ENCODE results near the gene GAL3ST2. TPM values are rescaled to one million over a fixed set of nuclear protein-coding genes. Genes with fewer than 3 reads are reported as not detected.

Gene GAL3ST2
- total and polyA plus RNA-seq, 2 of the 8 experiments (the other 6 are each of a cell fraction or from before 2014, with no cell fraction given): not detected

- Histone ChIP-seq H3K4me1 (replicated peaks in 1 of 4; ENCODE audit: control insufficient read depth in 3 of 4, insufficient read depth in 4 of 4, low read length in 3 of 4) (no peaks in the 10 kb centered on the region), H3K4me2 (ENCODE audit: insufficient read depth in 1 of 2, low read depth in 2 of 2, low read length in 2 of 2) (no peak overlapping the region), H3K23ac (ENCODE audit: insufficient read length) (no peak overlapping the region), H4K8ac (ENCODE audit: extremely low read depth, insufficient read depth, low read length) (no peak overlapping the region), H3K14ac (ENCODE audit: insufficient read length) (no peak overlapping the region), H3K27me3 (replicated peaks in 1 of 4; ENCODE audit: control insufficient read depth in 3 of 4, extremely low read depth in 1 of 4, insufficient read depth in 3 of 4, low read length in 3 of 4) (no peaks in the 10 kb centered on the region), H4K5ac (ENCODE audit: insufficient read length, low read depth, low read length) (no peak overlapping the region), H2BK12ac (ENCODE audit: low read depth, low read length) (no peak overlapping the region), H3K27ac (ENCODE audit: low read depth, low read length) (no peak overlapping the region), H2BK5ac (ENCODE audit: low read depth, low read length) (no peak overlapping the region), H2BK15ac (ENCODE audit: low read length) (no peak overlapping the region), H3K9ac (replicated peaks in 1 of 4; ENCODE audit: extremely low read depth in 1 of 4, low read depth in 3 of 4, low read length in 3 of 4) (no peak overlapping the region), H2BK20ac (ENCODE audit: low read length) (no peak overlapping the region), H3K36me3 (ENCODE audit: control insufficient read depth in 2 of 4, insufficient read depth in 4 of 4, low read length in 3 of 4) (peaks cover 0 to 4% (median 0%) of the 10 kb centered on the region in 4 experiments; a peak in 3 of 8 replicates), H2BK120ac (replicated peaks; ENCODE audit: low read depth, low read length) (no peak overlapping the region), H4K91ac (replicated peaks; ENCODE audit: insufficient read length, low read length) (no peak overlapping the region), H3K4ac (replicated peaks; ENCODE audit: insufficient read length, low read depth, low read length) (no peak overlapping the region), H3K79me1 (ENCODE audit: low read depth, low read length) (no peaks in the 10 kb centered on the region), H3K23me2 (ENCODE audit: low read depth, low read length) (no peaks in the 10 kb centered on the region), H2AK5ac (ENCODE audit: low read depth, low read length) (no peak overlapping the region), H3K79me2 (ENCODE audit: control insufficient read depth in 1 of 2, insufficient read depth in 2 of 2, low read length in 2 of 2) (no peaks in the 10 kb centered on the region), H3K9me3 (ENCODE audit: insufficient read depth in 2 of 2, low read depth in 1 of 2, low read length in 1 of 2) (no peaks in the 10 kb centered on the region), H3K4me3 (ENCODE audit: extremely low read depth in 1 of 4, insufficient read depth in 2 of 4, low read depth in 3 of 4, low read length in 4 of 4) (no peak overlapping the region), H2AFZ (ENCODE audit: low read length) (no peak overlapping the region), H3K56ac (replicated peaks; ENCODE audit: insufficient read length, low read depth, low read length) (no peak overlapping the region), H3K18ac (ENCODE audit: extremely low read depth, low read length) (no peak overlapping the region), H4K20me1 (replicated peaks in 1 of 2; ENCODE audit: control insufficient read depth in 1 of 2, insufficient read depth in 2 of 2, low read length in 2 of 2) (peaks cover 0 to 3% of the 10 kb centered on the region in 2 experiments)
- TF ChIP-seq HDAC6 (IDR thresholded peaks at IDR 0.05; ENCODE audit: low read depth, low read length) (no peak), NANOG (IDR thresholded peaks at IDR 0.05; ENCODE audit: insufficient read depth, low read depth, low read length, poor library complexity, severe bottlenecking) (no peak), GTF2F1 (IDR thresholded peaks at IDR 0.05; ENCODE audit: borderline replicate concordance, low read depth, low read length) (no peak), POLR2A (IDR thresholded peaks at IDR 0.05; ENCODE audit: control extremely low read depth in 1 of 2, low read depth in 2 of 2, low read length in 2 of 2) (no peak), TBP (IDR thresholded peaks at IDR 0.05; ENCODE audit: low read depth, low read length) (no peak), TAF1 (IDR thresholded peaks at IDR 0.05; ENCODE audit: low read depth, low read length) (no peak), ZNF274 (IDR thresholded peaks at IDR 0.05; ENCODE audit: borderline replicate concordance, extremely low read depth, low read length) (no peak), RAD21 (IDR thresholded peaks at IDR 0.05 in 1 of 2, conservative IDR thresholded peaks at IDR 0.05 in 1 of 2; ENCODE audit: low read depth in 2 of 2, low read length in 2 of 2) (no peak), CEBPB (IDR thresholded peaks at IDR 0.05; ENCODE audit: low read depth, low read length) (no peak), EZH2 (IDR thresholded peaks at IDR 0.05; ENCODE audit: low read depth, low read length, severe bottlenecking) (no peak)
- TF ChIP-seq, protein P1, sequence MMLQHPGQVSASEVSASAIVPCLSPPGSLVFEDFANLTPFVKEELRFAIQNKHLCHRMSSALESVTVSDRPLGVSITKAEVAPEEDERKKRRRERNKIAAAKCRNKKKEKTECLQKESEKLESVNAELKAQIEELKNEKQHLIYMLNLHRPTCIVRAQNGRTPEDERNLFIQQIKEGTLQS (IDR thresholded peaks at IDR 0.05; ENCODE audit: insufficient read depth, low read depth, low read length): no peak
- DNase-seq (ENCODE audit: low read depth in 1 of 2, low spot score in 2 of 2) (no peak), FAIRE-seq (no peak)
- CTCF ChIA-PET (ENCODE audit: partially characterized antibody): no interaction called here
- POLR2A ChIA-PET (ENCODE audit: partially characterized antibody): no interaction called here
- 93% methylated on average over 13 of the region's 13 CpGs; no CpG with 5 or more reads in 1 of the 2 experiments for WGBS, 2 experiments (ENCODE audit: extremely low coverage in 1 of 2, insufficient coverage in 1 of 2, insufficient read length in 1 of 2, insufficient replicate concordance in 2 of 2, low coverage in 1 of 2, low lambda C conversion rate in 2 of 2, missing lambda C conversion rate in 1 of 2)
Observed at GRCh38 chr2:241745276-241745675, 31.3 kb upstream of the GAL3ST2 start.

All from H1 (cell line).